Activated gamma-delta T cell treated with anti-CD3 and anti-CD28 coated beads, Interleukin-2, amount 50 U/mL, for 16 hours (primary cell): ENCODE data around the gene RND2.
"Not testable (repeated sequence)": the region's sequence is repeated elsewhere in the genome, so short reads cannot be mapped to it uniquely, and the experiment has no call there.

ENCODE experiments used
- DNase-seq: peaks from one replicate; pipeline ENCODE4 v3.0.0-alpha.2; 2020; ENCODE audit warnings: low read depth

The RND2 gene

GRCh38 chr17:43027091-43028032 is 2.3 kb downstream of the RND2 start:
- DNase-seq, result no peak

- DNase-seq, result no peak
These were observed 3.3 kb downstream of the RND2 start for GRCh38 chr17:43028221-43028861.

GRCh38 chr17:43030137-43030767 is 5.2 kb downstream of the RND2 start:
- no peak for DNase-seq

DNA sequence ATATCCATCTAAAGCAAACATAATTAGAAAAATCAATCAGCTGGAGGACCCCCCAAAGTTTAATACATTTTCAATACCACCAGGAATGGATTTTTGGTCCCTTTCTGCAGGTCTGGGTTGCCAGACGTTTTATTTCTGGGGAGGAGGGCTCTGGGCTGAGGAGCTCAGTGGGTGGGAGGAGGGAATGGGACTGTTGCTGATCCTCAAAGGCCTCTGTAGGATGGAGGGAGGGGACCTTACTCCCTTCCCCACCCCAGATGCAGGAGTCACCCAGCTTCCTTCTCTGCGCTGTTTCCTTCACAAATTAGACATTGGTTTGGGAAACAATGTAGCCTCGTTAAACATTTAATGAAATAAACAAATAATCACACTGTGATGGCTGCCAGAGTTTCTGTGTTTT is 6.6 kb downstream of the RND2 start:
- DNase-seq, result no peak

DNA sequence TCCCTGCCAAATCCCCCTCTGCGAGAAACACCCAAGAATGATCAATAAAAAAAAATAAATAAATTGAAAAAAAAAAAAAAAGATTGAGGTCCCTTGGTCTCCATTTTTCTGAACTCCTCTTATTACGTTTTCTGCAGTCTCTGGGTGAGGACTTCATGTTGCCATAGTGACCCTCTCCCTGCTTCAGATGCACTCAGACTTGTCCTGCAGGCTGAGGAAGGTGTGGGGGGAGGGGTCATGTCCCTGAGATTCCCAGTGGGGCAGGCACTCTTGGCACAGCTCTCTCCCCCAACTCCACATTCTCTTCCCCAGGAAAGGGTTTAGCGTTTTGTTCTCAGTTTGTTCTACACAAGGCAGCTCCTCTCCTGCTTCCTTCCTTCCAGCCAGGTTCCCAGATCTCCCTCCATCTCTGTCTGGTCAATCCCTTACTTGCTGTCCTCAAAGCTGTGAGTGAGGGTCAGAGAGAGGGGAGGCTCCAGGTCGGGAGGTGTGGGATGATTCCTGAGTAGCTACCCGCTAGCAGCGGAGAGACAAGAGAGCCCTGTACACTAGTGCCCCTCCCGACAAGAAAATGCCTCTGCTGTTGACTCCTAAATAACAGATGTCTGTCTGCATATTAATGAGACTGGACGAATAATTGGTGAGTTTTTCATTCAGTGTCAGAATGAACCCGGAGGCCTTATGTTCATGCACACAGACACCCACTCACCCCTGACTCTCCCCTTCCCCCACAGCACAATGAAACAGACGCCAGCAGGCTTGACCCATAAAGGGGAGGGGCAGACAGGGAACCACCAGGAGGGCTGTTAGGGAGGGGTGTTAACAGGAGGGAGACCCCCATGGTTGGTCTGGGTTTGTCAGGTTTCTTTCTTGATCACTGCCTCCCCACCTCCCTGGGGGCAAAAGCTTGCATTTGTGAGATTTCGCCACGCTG is 9.2 kb downstream of the RND2 start:
- no peak for DNase-seq

DNA sequence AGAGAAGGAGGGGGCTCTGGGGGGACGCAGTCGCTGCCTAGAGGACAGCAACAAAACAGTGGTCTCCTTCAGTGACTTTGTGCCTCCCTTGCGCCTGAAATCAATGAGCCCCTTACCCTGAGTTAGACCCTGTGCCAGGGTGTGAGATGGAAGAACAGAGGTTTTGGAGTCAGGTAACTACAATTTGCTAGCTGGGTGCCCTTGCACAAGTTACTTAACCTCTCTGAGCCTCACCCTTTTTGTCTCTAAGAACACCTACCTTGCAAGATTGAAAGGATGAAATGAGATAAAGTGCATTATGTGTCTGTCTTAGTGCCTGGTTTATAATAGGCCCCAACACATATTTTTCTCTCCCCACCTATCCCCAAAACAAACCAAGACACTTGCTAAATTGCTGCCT is 9.9 kb downstream of the RND2 start:
- no peak for DNase-seq

DNA sequence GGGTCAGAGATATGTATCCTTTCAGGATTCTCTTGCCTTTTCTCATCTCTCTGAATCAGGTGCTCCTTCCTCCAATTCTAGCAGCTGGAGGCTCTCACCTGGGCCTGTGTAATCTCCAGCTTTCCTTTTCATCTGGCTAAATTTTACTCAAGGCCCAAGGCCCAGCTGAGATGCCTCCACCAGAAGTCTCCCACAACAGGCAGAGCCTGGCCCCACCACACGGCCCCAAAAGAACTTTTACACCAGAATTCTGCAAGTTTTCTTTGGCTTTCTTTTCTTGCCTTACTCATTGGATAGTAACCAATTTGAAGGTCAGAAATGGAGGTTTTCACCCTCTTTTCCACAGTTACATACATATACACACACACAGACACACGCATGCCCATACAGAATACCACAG is 14.6 kb downstream of the RND2 start:
- DNase-seq, result no peak

DNA sequence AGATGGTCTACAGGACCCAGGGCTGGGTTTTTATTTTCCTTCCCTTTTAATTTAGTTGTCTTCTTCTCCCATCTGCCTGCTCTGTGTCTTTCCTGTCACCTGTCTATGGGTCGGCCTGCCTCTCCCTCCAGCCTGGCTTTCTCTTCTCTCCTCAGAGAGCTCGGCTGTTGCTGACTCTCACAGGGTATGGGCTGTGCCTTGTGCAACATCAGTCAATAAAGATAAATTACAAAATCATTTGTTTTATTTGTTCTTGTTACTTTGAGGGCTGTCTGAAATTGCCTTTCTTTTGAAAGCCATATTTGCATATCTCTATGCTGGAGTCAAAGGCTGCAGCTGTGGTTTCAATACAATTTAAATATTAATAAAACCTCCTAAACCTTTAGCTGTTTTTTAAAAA is 15.6 kb downstream of the RND2 start:
- no peak for DNase-seq

DNA sequence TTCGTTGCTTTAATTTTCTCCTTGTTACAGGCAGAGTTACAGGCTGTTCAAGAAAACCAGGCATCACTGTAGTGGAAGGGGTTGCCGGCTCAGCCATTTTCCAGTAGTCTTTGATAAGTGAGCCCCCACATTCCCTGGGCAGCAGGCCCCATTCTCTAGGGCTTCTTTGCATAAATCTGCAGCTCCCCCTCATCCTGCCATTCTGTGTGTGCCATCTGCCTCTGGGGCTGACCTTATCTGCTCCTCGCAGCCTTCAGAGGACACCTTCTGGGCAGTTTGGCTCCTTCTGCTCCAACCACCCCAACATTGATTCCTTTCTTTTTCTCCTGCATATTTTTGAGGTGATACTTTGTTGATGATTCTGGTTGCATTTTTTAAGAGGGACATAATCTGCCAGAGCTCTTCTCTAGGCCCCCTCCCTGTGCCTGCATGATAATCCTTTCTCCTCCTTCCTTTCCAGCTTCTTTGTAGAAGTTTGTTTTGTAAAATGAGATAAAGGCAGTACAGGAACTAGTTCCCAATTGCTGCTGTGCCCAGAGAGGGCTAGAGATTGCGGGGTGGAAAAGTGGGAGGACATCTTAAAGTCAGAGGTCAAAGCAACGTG is 17.1 kb downstream of the RND2 start:
- DNase-seq, result no peak

GRCh38 chr17:43043307-43043706 is 18.3 kb downstream of the RND2 start:
- no peak for DNase-seq

DNA sequence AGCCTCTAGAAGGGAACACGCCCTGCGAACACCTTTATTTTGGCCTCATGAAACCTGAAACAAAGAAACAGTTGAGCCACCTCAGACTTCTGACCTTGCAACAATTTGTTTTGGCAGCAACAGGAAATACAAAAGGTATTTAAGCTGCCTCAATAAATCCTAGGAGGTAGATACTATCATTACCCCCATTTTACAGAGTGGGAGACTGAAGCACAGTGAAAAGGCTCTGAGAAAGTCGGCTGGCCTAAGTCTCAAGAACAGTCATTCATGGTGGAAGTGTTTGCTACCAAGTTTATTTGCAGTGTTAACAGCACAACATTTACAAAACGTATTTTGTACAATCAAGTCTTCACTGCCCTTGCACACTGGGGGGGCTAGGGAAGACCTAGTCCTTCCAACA is 19.0 kb downstream of the RND2 start:
- DNase-seq, result no peak

- no peak for DNase-seq
These were observed 26.9 kb downstream of the RND2 start for GRCh38 chr17:43051969-43052368.

GRCh38 chr17:43053008-43053407 is 28.0 kb downstream of the RND2 start:
- DNase-seq, result not testable (repeated sequence)

GRCh38 chr17:43056051-43056450 is 31.0 kb downstream of the RND2 start:
- DNase-seq, result no peak

DNA sequence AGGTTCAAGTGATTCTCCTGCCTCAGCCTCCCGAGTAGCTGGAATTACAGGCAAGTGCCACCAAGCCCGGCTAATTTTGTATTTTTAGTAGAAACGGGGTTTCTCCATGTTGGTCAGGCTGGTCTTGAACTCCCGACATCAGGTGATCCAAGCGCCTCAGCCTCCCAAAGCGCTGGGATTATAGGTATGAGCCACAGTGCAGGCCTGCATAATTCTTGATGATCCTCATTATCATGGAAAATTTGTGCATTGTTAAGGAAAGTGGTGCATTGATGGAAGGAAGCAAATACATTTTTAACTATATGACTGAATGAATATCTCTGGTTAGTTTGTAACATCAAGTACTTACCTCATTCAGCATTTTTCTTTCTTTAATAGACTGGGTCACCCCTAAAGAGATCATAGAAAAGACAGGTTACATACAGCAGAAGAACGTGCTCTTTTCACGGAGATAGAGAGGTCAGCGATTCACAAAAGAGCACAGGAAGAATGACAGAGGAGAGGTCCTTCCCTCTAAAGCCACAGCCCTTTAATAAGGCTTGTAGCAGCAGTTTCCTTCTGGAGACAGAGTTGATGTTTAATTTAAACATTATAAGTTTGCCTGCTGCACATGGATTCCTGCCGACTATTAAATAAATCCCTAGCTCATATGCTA is 38.1 kb downstream of the RND2 start:
- DNase-seq, result no peak

DNA sequence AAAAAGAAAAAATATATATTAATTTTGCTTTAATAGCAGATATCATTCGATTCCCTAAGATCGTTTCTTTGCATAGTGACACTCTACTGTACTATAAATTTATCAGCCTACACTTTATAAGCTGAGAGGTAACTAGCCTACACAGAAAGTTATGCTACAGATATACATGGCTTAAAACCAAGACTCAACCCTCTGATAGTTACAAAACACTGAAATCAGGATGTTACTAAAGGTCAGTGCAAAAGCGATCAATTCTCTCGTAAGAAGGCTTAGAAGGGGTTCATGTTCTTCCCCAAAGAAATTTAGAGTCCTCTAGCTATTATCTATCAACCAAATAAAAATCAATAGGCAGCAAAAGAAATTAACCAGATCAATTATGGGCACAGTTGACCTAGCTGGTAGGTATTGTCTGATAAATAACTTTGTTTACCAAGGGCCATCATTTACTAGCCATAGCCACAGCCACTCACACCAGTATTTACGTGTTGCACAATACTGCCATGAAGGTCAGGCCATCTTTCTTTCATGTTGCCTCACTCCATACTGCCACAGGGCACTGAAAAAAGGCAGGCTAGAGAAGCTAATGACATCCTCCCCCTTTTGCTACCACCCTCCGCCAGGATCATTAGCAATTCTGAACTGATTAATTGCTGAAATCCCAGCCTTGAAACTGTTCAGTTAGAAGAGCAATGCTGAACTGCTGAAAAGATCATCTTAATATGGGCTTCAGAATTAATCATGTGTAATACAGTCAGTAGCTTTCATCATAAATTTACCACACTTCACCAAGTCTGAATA is 43.7 kb downstream of the RND2 start:
- no peak for DNase-seq

GRCh38 chr17:43069368-43069898 is 44.4 kb downstream of the RND2 start:
- DNase-seq, result no peak

GRCh38 chr17:43070257-43070656 is 45.2 kb downstream of the RND2 start:
- no peak for DNase-seq

DNA sequence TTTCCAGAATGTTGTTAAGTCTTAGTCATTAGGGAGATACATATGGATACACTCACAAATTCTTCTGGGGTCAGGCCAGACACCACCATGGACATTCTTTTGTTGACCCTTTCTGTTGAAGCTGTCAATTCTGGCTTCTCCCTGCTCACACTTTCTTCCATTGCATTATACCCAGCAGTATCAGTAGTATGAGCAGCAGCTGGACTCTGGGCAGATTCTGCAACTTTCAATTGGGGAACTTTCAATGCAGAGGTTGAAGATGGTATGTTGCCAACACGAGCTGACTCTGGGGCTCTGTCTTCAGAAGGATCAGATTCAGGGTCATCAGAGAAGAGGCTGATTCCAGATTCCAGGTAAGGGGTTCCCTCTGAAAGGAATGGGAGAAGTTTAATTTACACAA is 45.8 kb downstream of the RND2 start:
- no peak for DNase-seq

DNA sequence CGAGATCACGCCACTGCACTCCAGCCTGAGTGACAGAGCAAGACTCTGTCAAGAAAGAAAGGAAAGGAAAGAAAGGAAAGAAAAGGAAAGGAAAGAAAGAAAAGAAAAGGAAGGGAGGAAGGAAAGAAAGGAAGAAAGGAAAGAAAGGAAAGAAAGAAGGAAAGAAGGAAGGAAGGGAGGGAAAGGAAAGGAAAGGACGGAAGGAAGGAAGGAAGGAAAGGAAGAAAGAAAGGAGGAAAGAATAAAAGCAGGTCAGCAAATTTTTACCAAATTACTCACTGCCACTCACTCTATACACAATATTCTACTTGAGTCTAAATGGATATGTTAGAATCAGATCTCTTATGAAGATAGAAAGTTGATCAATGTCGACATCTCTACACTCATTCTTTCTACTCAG is 49.8 kb downstream of the RND2 start:
- no peak for DNase-seq
